ENCODE data around the gene UBE2G2. TPM values are rescaled to one million over a fixed set of nuclear protein-coding genes. Genes with fewer than 3 reads are reported as not detected.
A peak's percentile ranks its signal among the peaks of the same experiment; 100 is the strongest.

The UBE2G2 gene
- total and polyA plus RNA-seq, 7 donors, result 39.0 to 93.8 (median 72.8) TPM

DNA sequence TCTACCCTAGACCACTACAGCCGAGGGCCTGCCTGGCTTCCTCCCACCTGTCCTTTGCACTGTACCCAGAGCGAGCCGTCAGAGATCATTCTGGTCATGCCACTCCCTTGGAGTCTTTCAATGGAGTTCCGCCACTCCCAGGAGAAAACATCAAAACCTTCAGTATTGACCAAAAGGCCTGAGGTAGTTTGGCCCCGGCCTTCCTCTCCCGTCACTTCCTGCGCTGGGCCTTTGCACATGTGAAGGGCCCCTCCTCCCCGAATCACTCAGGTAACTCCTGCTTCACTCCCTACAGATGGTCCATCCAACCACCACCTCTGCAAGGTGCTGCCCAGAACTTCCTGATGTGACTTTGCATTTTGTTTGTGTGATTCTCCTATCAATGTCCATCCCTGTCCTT lies 26.6 kb downstream of the UBE2G2 start:
- peaks cover 9 to 85% of the 10 kb centered on the region in 2 donors for H3K36me3 ChIP-seq (ENCODE audit: insufficient read depth in 1 of 2, low read depth in 1 of 2)
- peaks cover 10% of the 10 kb centered on the region for H3K4me1 ChIP-seq
- DNase-seq (no peak), ATAC-seq (no peak)
- intact Hi-C loops (cut with DNase I), result no loop called here
- WGBS, 3 donors, result 94 to 96% (median 96%) methylated on average over 8 of the region's 8 CpGs
- TF ChIP-seq, protein P1, sequence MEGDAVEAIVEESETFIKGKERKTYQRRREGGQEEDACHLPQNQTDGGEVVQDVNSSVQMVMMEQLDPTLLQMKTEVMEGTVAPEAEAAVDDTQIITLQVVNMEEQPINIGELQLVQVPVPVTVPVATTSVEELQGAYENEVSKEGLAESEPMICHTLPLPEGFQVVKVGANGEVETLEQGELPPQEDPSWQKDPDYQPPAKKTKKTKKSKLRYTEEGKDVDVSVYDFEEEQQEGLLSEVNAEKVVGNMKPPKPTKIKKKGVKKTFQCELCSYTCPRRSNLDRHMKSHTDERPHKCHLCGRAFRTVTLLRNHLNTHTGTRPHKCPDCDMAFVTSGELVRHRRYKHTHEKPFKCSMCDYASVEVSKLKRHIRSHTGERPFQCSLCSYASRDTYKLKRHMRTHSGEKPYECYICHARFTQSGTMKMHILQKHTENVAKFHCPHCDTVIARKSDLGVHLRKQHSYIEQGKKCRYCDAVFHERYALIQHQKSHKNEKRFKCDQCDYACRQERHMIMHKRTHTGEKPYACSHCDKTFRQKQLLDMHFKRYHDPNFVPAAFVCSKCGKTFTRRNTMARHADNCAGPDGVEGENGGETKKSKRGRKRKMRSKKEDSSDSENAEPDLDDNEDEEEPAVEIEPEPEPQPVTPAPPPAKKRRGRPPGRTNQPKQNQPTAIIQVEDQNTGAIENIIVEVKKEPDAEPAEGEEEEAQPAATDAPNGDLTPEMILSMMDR (IDR thresholded peaks at IDR 0.05), result no peak
- no peak overlapping the region for H3K4me3 ChIP-seq
- no peaks in the 10 kb centered on the region for H3K9me3 ChIP-seq
- H3K27ac ChIP-seq, result no peak overlapping the region
- no peaks in the 10 kb centered on the region for H3K27me3 ChIP-seq (ENCODE audit: insufficient read depth in 3 of 3, low read length in 2 of 3)

GRCh38 chr21:44773291-44773932 lies 28.2 kb downstream of the UBE2G2 start:
- H3K27ac ChIP-seq, result no peak overlapping the region
- H3K36me3 ChIP-seq (ENCODE audit: insufficient read depth in 1 of 2, low read depth in 1 of 2), result peaks cover 9 to 100% of the 10 kb centered on the region in 2 donors
- no peak for DNase-seq
- no peaks in the 10 kb centered on the region for H3K9me3 ChIP-seq
- no peak overlapping the region for H3K4me3 ChIP-seq
- H3K27me3 ChIP-seq (ENCODE audit: insufficient read depth in 3 of 3, low read length in 2 of 3), result no peaks in the 10 kb centered on the region
- intact Hi-C loops (cut with DNase I), result no loop called here
- no peak for ATAC-seq
- no peaks in the 10 kb centered on the region for H3K4me1 ChIP-seq
- TF ChIP-seq, protein P1 (IDR thresholded peaks at IDR 0.05), result no peak
- 69 to 76% (median 72%) methylated on average over 20 of the region's 20 CpGs for WGBS, 3 donors

DNA sequence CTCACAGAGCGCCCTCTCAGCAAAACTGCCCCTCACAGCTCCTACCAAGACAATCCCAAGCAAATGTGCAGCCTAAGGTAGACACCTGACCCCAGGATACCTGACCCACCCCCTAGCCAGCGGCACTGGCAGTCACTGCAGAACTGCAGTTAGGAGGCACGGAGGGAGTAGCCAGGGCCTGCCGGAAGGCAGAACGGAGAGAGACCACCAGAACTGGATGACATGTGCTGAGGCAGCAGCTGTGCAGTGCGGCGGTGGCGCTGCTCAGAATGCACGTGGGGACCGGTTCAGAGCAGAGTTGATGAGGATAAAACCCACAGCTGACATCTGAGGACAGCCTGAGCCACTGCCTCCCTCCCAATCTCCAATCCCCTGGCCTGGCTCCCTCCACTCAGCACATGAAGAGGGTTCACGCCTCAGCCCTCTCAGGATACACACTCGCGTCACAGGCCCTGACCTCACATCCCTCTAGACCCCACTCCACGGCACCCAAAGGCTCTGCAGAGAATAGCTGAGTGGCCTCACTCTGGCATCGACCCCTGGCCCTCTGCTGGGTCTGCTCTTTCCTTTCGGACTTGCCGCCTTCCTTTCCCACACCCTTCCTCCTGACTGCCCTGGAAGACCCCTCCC lies 29.6 kb downstream of the UBE2G2 start:
- Histone ChIP-seq H3K27ac (no peak overlapping the region), H3K4me1 (no peaks in the 10 kb centered on the region), H3K4me3 (no peak overlapping the region), H3K36me3 (ENCODE audit: insufficient read depth in 1 of 2, low read depth in 1 of 2) (peaks cover 9 to 88% of the 10 kb centered on the region in 2 donors), H3K27me3 (ENCODE audit: insufficient read depth in 3 of 3, low read length in 2 of 3) (no peaks in the 10 kb centered on the region), H3K9me3 (no peaks in the 10 kb centered on the region)
- intact Hi-C loops (cut with DNase I), result no loop called here
- ATAC-seq, result peak in 1 of 4 donors; percentile 12
- TF ChIP-seq, protein P1 (IDR thresholded peaks at IDR 0.05), result no peak
- DNase-seq, result no peak
- 89 to 90% (median 89%) methylated on average over 15 to 17 of the region's 17 CpGs for WGBS, 3 donors

GRCh38 chr21:44767834-44768831 lies 33.5 kb downstream of the UBE2G2 start:
- intact Hi-C loops (cut with DNase I), result no loop called here
- peaks cover 3 to 50% of the 10 kb centered on the region in 2 donors for H3K36me3 ChIP-seq (ENCODE audit: insufficient read depth in 1 of 2, low read depth in 1 of 2)
- no peak for DNase-seq

More at GRCh38 chr21:44767834-44768831, 33.5 kb downstream of the UBE2G2 start:
- Histone ChIP-seq H3K4me3 (no peak overlapping the region), H3K27me3 (ENCODE audit: insufficient read depth in 3 of 3, low read length in 2 of 3) (no peaks in the 10 kb centered on the region), H3K9me3 (no peaks in the 10 kb centered on the region), H3K27ac (no peak overlapping the region), H3K4me1 (no peaks in the 10 kb centered on the region)
- 64 to 77% (median 71%) methylated on average over 30 of the region's 30 CpGs for WGBS, 3 donors
- TF ChIP-seq, protein P1 (IDR thresholded peaks at IDR 0.05), result no peak
- no peak for ATAC-seq
